ENCODE measurements around the gene RARRES1. TPM values are rescaled to one million over a fixed set of nuclear protein-coding genes. Genes with fewer than 3 reads are reported as not detected.
A peak's percentile ranks its signal among the peaks of the same experiment; 100 is the strongest.

RARRES1 gene
- total RNA-seq, 2 experiments from 2014 or later: not detected

GRCh38 chr3:158659454-158660237 is 72.6 kb downstream of the RARRES1 start:
- H3K4me2 ChIP-seq (ENCODE audit: low read length): no peak overlapping the region
- DNase-seq (ENCODE audit: low spot score): peak; percentile 51
- H3K79me2 ChIP-seq (ENCODE audit: insufficient read depth, low read depth, low read length): 0 out of 2 replicates have a peak, but pooled peaks cover 3% of the 10 kb centered on the region
- TF ChIP-seq CTCF (conservative IDR thresholded peaks at IDR 0.05; ENCODE audit: low read length): peak; percentile 85
- no peak for TF ChIP-seq EZH2phosphoT487 (IDR thresholded peaks at IDR 0.05; ENCODE audit: borderline replicate concordance, low read depth, low read length)
- H2AFZ ChIP-seq (ENCODE audit: low read length): no peak overlapping the region
- H3K27ac ChIP-seq (ENCODE audit: low read depth, low read length, poor library complexity, severe bottlenecking): no peak overlapping the region
- BruUV-seq (replicated peaks): no TSS peak
- intact Hi-C loops (cut with micrococcal nuclease; ENCODE audit: unreplicated experiment): loop anchor here (1.0 kb wide), 1 partner anchor 132 kb away; no protein-coding TSS in a partner anchor
- no peaks in the 10 kb centered on the region for H3K9me3 ChIP-seq (ENCODE audit: low read length)
- H3K4me3 ChIP-seq (ENCODE audit: low read depth, low read length, poor library complexity, severe bottlenecking): no peak overlapping the region
- H3K9me2 ChIP-seq (ENCODE audit: insufficient read depth, low read length): no peaks in the 10 kb centered on the region
- POLR2A ChIA-PET: interaction anchor here (0.6 to 3.6 kb wide), 5 partner anchors 15 to 1839 kb away, joined by 3 to 30 read pairs (median 3); partner anchors contain the start of gene GFM1
- CTCF ChIA-PET (ENCODE audit: unreplicated experiment): interaction anchor here (1.0 to 2.2 kb wide), 2 partner anchors 15 to 67 kb away, joined by 3 to 10 read pairs; partner anchors contain the start of gene GFM1
- no peaks in the 10 kb centered on the region for H3K4me1 ChIP-seq (ENCODE audit: insufficient read depth, low read length, poor library complexity, severe bottlenecking)
- H4K20me1 ChIP-seq (ENCODE audit: insufficient read depth, low read length): 0 out of 2 replicates have a peak, but pooled peaks cover 5% of the 10 kb centered on the region
- H3K36me3 ChIP-seq (ENCODE audit: insufficient read depth, low read length): peaks cover 83% of the 10 kb centered on the region

GRCh38 chr3:158658889-158659288 is 73.4 kb downstream of the RARRES1 start:
- Histone ChIP-seq H3K4me2 (ENCODE audit: low read length) (no peak overlapping the region), H3K27ac (ENCODE audit: low read depth, low read length, poor library complexity, severe bottlenecking) (no peak overlapping the region), H3K9me2 (ENCODE audit: insufficient read depth, low read length) (no peaks in the 10 kb centered on the region), H2AFZ (ENCODE audit: low read length) (no peak overlapping the region), H3K4me1 (ENCODE audit: insufficient read depth, low read length, poor library complexity, severe bottlenecking) (no peaks in the 10 kb centered on the region), H3K4me3 (ENCODE audit: low read depth, low read length, poor library complexity, severe bottlenecking) (no peak overlapping the region), H4K20me1 (ENCODE audit: insufficient read depth, low read length) (0 out of 2 replicates have a peak, but pooled peaks cover 5% of the 10 kb centered on the region), H3K79me2 (ENCODE audit: insufficient read depth, low read depth, low read length) (0 out of 2 replicates have a peak, but pooled peaks cover 3% of the 10 kb centered on the region), H3K9me3 (ENCODE audit: low read length) (no peaks in the 10 kb centered on the region), H3K36me3 (ENCODE audit: insufficient read depth, low read length) (peaks cover 83% of the 10 kb centered on the region)
- CTCF ChIA-PET (ENCODE audit: unreplicated experiment): interaction anchor here (2.2 kb wide), 1 partner anchor 14 kb away, joined by 10 read pairs; the partner anchor contains the start of gene GFM1
- no peak for TF ChIP-seq EZH2phosphoT487 (IDR thresholded peaks at IDR 0.05; ENCODE audit: borderline replicate concordance, low read depth, low read length)
- TF ChIP-seq CTCF (conservative IDR thresholded peaks at IDR 0.05; ENCODE audit: low read length): no peak
- no TSS peak for BruUV-seq (replicated peaks)
- DNase-seq (ENCODE audit: low spot score): no peak
- intact Hi-C loops (cut with micrococcal nuclease; ENCODE audit: unreplicated experiment): loop anchor here (1.0 kb wide), 1 partner anchor 132 kb away; no protein-coding TSS in a partner anchor
- POLR2A ChIA-PET: interaction anchor here (0.7 to 3.6 kb wide), 3 partner anchors 14 to 1840 kb away, joined by 3 to 30 read pairs (median 3); partner anchors contain the start of genes GFM1 and MFSD1
